Stimulated activated memory B cell treated with anti-CD40 and anti-IgM and Interleukin-4, amounts not matched to agents 10 μg/mL and 1 μg/mL and 100 μg/mL, for 72 hours (primary cell): ENCODE measurements around the gene ALX3.

ENCODE experiments used
- ATAC-seq: fragments of 150-1000 bp; cut with Tn5 transposase; 2 replicates; pipeline ENCODE4 v1.10.0; 2021
- H3K27ac Mint-ChIP-seq: one replicate; pipeline ENCODE4 v1.8.0; 2022; ENCODE audit warnings: mild to moderate bottlenecking, mixed read lengths
- H3K27me3 Mint-ChIP-seq: one replicate; pipeline ENCODE4 v1.8.0; 2022; ENCODE audit warnings: mixed read lengths
- H3K36me3 Mint-ChIP-seq: one replicate; pipeline ENCODE4 v1.8.0; 2022; ENCODE audit warnings: mixed read lengths
- H3K4me1 Mint-ChIP-seq: one replicate; pipeline ENCODE4 v1.8.0; 2022; ENCODE audit warnings: mixed read lengths
- H3K4me3 Mint-ChIP-seq: one replicate; pipeline ENCODE4 v1.8.0; 2022; ENCODE audit warnings: mild to moderate bottlenecking, moderate library complexity, mixed read lengths
- H3K9me3 Mint-ChIP-seq: one replicate; pipeline ENCODE4 v1.8.0; 2022; ENCODE audit warnings: mixed read lengths

The ALX3 gene

GRCh38 chr1:110061341-110061740, 9.1 kb downstream of the ALX3 start:
- Mint-ChIP-seq H3K27ac (no peak overlapping the region), H3K4me3 (no peak overlapping the region), H3K9me3 (no peaks in the 10 kb centered on the region), H3K36me3 (peaks cover 44% of the 10 kb centered on the region), H3K4me1 (no peaks in the 10 kb centered on the region), H3K27me3 (peaks cover 16% of the 10 kb centered on the region)
- ATAC-seq, result no peak

GRCh38 chr1:110060662-110061060, 9.8 kb downstream of the ALX3 start:
- Mint-ChIP-seq H3K4me3 (no peak overlapping the region), H3K36me3 (peaks cover 51% of the 10 kb centered on the region), H3K27ac (no peak overlapping the region), H3K9me3 (no peaks in the 10 kb centered on the region), H3K4me1 (no peaks in the 10 kb centered on the region), H3K27me3 (peaks cover 9% of the 10 kb centered on the region)
- ATAC-seq, result no peak

- H3K4me1 Mint-ChIP-seq, result no peaks in the 10 kb centered on the region
- peaks cover 55% of the 10 kb centered on the region for H3K36me3 Mint-ChIP-seq
- ATAC-seq, result peak; percentile 61
- H3K9me3 Mint-ChIP-seq, result no peaks in the 10 kb centered on the region
- no peak overlapping the region for H3K4me3 Mint-ChIP-seq
- peaks cover 4% of the 10 kb centered on the region for H3K27me3 Mint-ChIP-seq
- no peak overlapping the region for H3K27ac Mint-ChIP-seq
Observed at GRCh38 chr1:110060034-110060661, 10.3 kb downstream of the ALX3 start.

GRCh38 chr1:110059133-110059863, 11.2 kb downstream of the ALX3 start:
- Mint-ChIP-seq H3K4me1 (no peaks in the 10 kb centered on the region), H3K27ac (no peak overlapping the region), H3K9me3 (no peaks in the 10 kb centered on the region), H3K36me3 (peaks cover 62% of the 10 kb centered on the region), H3K27me3 (no peaks in the 10 kb centered on the region), H3K4me3 (no peak overlapping the region)
- no peak for ATAC-seq

DNA sequence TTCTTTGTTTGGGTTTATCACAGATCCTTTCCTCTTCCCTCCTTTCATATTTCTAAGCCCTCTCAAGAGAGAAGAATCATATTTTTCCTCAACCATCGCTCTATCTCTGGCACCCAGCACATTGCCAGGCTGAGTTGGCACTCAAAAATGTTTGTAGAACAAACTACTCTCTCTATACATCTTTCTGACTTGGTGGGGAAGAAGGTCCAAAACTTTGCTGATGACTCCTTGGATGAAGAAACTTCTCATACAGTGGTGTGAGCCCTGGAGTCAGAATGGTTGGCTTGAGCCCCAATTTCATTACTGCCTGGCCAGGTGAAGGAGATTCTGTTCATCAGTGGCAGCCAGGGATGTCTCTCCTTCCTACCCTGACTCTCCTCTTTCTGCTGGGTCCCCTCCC, 11.9 kb downstream of the ALX3 start:
- Mint-ChIP-seq H3K4me3 (no peak overlapping the region), H3K4me1 (peaks cover 3% of the 10 kb centered on the region), H3K36me3 (peaks cover 64% of the 10 kb centered on the region), H3K27me3 (no peaks in the 10 kb centered on the region), H3K9me3 (no peaks in the 10 kb centered on the region), H3K27ac (no peak overlapping the region)
- no peak for ATAC-seq

DNA sequence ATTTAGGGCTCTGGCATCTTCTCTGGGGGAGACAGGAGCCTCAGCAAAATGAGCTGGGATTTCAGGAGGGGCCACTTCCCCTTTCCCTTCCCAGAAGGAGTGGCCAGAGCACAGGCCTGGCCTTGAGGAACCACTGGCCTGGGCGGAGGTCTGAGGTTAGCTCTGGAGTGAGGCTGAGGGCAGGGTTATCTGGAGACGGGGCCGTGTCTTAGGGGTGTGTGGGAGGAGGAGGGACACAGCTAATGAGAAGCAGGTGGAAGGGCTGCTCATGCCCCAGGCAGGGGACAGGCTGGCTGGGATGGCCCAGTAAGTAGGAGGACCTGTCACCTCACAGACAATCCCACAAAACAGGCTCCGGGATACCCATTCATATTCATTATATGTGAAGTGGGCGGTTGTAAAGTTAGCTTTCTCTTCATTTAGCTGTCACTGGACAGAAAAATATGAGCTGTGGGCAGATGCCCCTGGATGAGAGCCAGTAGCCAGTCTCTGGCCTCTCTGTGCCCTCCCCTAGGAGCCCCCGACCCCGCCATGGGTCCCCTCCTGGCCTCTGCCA, 12.4 kb downstream of the ALX3 start:
- Mint-ChIP-seq H3K27ac (no peak overlapping the region), H3K4me3 (no peak overlapping the region), H3K36me3 (peaks cover 67% of the 10 kb centered on the region), H3K27me3 (no peaks in the 10 kb centered on the region), H3K9me3 (no peaks in the 10 kb centered on the region), H3K4me1 (peaks cover 7% of the 10 kb centered on the region)
- ATAC-seq, result no peak

GRCh38 chr1:110056776-110057175, 13.7 kb downstream of the ALX3 start:
- H3K36me3 Mint-ChIP-seq, result peaks cover 73% of the 10 kb centered on the region
- no peaks in the 10 kb centered on the region for H3K9me3 Mint-ChIP-seq
- H3K27ac Mint-ChIP-seq, result no peak overlapping the region
- H3K27me3 Mint-ChIP-seq, result no peaks in the 10 kb centered on the region
- peaks cover 7% of the 10 kb centered on the region for H3K4me1 Mint-ChIP-seq
- H3K4me3 Mint-ChIP-seq, result no peak overlapping the region
- ATAC-seq, result no peak

- no peak for ATAC-seq
- H3K27me3 Mint-ChIP-seq, result no peaks in the 10 kb centered on the region
- no peaks in the 10 kb centered on the region for H3K9me3 Mint-ChIP-seq
- H3K27ac Mint-ChIP-seq, result no peak overlapping the region
- H3K4me3 Mint-ChIP-seq, result no peak overlapping the region
- peaks cover 7% of the 10 kb centered on the region for H3K4me1 Mint-ChIP-seq
- H3K36me3 Mint-ChIP-seq, result peaks cover 75% of the 10 kb centered on the region
Observed at GRCh38 chr1:110056285-110056683, 14.2 kb downstream of the ALX3 start.

- H3K4me1 Mint-ChIP-seq, result peaks cover 7% of the 10 kb centered on the region
- H3K9me3 Mint-ChIP-seq, result no peaks in the 10 kb centered on the region
- no peak for ATAC-seq
- H3K36me3 Mint-ChIP-seq, result peaks cover 75% of the 10 kb centered on the region
- H3K27me3 Mint-ChIP-seq, result no peaks in the 10 kb centered on the region
- H3K27ac Mint-ChIP-seq, result no peak overlapping the region
- H3K4me3 Mint-ChIP-seq, result no peak overlapping the region
Observed at GRCh38 chr1:110055493-110056284, 14.8 kb downstream of the ALX3 start.

GRCh38 chr1:110053552-110054428, 16.7 kb downstream of the ALX3 start:
- Mint-ChIP-seq H3K27ac (no peak overlapping the region), H3K4me3 (no peak overlapping the region), H3K9me3 (no peaks in the 10 kb centered on the region), H3K27me3 (no peaks in the 10 kb centered on the region), H3K36me3 (peaks cover 78% of the 10 kb centered on the region), H3K4me1 (peaks cover 7% of the 10 kb centered on the region)
- peak; percentile 79 for ATAC-seq

GRCh38 chr1:110051262-110051648, 19.2 kb downstream of the ALX3 start:
- Mint-ChIP-seq H3K27ac (no peak overlapping the region), H3K27me3 (no peaks in the 10 kb centered on the region), H3K4me3 (no peak overlapping the region), H3K36me3 (peaks cover 77% of the 10 kb centered on the region), H3K4me1 (peaks cover 7% of the 10 kb centered on the region), H3K9me3 (no peaks in the 10 kb centered on the region)
- no peak for ATAC-seq

DNA sequence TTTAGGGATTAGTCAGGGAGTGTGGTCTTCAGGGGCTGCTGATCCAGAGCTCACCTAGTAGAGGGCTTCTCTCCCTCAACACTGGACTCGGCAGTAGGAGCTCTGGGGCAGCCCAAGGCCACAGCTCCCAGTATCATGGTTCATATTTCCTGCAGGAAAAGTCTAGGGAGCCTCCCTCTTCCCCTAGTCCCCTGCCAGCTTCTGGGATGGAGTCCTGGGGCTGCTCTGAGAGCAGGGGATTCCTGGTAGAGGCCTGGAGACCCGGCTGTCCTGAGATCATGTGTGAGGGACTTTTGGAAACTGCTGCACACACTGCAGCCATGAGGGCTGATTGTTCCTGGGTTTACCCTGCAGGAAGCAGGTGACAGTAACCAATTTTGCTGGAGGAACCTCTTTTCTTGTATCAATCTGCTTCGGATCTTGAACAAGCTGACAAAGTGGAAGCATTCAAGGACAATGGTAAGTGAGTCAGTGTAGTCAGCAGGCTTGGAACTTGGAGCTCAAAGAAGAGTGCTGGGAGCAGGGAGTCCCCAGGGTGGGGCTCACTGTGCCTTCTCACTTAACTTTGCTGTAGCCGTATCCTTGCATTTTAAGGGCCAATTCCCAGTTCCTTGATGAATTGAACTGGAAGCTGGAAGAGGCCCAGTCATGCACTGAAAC, 19.7 kb downstream of the ALX3 start:
- Mint-ChIP-seq H3K4me1 (peaks cover 7% of the 10 kb centered on the region), H3K27me3 (no peaks in the 10 kb centered on the region), H3K36me3 (peaks cover 77% of the 10 kb centered on the region), H3K9me3 (no peaks in the 10 kb centered on the region), H3K27ac (no peak overlapping the region), H3K4me3 (no peak overlapping the region)
- no peak for ATAC-seq

DNA sequence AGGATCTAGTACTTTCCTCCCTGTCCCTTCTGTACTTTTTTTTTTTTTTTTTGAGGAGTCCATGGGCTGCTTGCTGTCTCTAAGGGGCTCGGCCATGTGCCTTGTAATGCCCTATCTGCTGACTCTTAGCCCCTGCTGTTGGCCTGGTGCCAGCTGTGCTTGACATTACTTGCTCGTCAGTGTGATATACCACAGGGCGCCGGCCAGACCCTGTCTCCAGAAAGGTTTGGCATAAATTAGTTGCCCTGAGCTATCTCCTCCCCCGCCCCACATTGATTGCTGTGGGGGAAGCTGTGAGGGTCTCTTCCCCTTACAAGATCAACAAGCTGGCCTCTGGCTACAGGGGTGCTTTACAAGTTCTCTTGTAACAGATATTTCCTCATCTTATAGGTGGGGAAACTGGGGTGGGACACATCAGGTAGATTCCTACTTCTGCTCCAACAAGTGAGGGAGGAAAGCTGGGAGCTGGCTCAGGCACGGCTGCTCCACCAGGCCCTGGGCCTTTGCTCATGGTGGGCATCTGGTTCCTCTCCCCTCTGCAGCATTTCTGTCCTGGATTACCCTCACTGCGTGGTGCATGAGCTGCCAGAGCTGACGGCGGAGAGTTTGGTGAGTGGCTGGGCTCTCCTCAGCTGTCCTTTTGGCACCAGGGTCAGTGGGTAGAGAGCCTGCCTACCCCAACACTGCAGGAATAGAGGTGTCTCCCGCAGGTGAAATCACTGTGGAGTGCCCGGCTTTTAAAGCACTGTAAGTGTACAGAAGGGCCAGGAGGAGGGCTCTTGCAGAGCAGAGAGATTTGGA, 20.5 kb downstream of the ALX3 start:
- Mint-ChIP-seq H3K4me1 (peaks cover 7% of the 10 kb centered on the region), H3K27me3 (no peaks in the 10 kb centered on the region), H3K27ac (no peak overlapping the region), H3K4me3 (no peak overlapping the region), H3K9me3 (no peaks in the 10 kb centered on the region), H3K36me3 (peaks cover 78% of the 10 kb centered on the region)
- no peak for ATAC-seq
